Psoas muscle (tissue), 8 donors: Measurements from ENCODE around the gene STARD13. TPM values are rescaled to one million over a fixed set of nuclear protein-coding genes. Genes with fewer than 3 reads are reported as not detected.
A peak's percentile ranks its signal among the peaks of the same experiment; 100 is the strongest.

Experiments
- ATAC-seq, 4 donors: fragments of 200-7000 bp; cut with Tn5 transposase; one replicate each; pipeline ENCODE4 v1.9.1; 2020; ENCODE audit warnings: moderate library complexity in 3 of 4, mild to moderate bottlenecking in 2 of 4
- DNase-seq, 2 donors: peaks; one replicate each; pipeline ENCODE4 v3.0.0-alpha.2; 2020
- H3K27ac ChIP-seq: fragments of 200-600 bp; one replicate; pipeline ENCODE4 v1.8.0; 2022
- H3K27me3 ChIP-seq, 3 donors: fragments of 200-600 bp in 1 of 3; one replicate each; pipeline versions ENCODE4 v1.6.1 to v1.8.0; 2013 to 2022; ENCODE audit warnings: low read length in 2 of 3, mild to moderate bottlenecking in 2 of 3, moderate library complexity in 1 of 3; ENCODE audit not compliant: insufficient read depth in 3 of 3
- H3K36me3 ChIP-seq, 2 donors: fragments of 200-600 bp in 1 of 2; one replicate each; pipeline versions ENCODE4 v1.6.1 to v1.8.0; 2013 to 2022; ENCODE audit warnings: low read depth in 1 of 2, mild to moderate bottlenecking in 1 of 2, moderate library complexity in 1 of 2; ENCODE audit not compliant: insufficient read depth in 1 of 2
- H3K4me1 ChIP-seq: fragments of 200-600 bp; one replicate; pipeline ENCODE4 v1.8.0; 2022
- H3K4me3 ChIP-seq: fragments of 200-600 bp; one replicate; pipeline ENCODE4 v1.8.0; 2022; ENCODE audit warnings: mild to moderate bottlenecking
- H3K9me3 ChIP-seq: fragments of 200-600 bp; one replicate; pipeline ENCODE4 v1.8.0; 2022
- WGBS, 3 donors: extraction: QIAGEN DNeasy Blood & Tissue Kit; methylation state at CpG; one replicate each; pipeline versions ENCODE4 v1.1.6 to v1.1.7; 2013; 5-methylcytosine and 5-hydroxymethylcytosine counted together
- intact Hi-C, 2 donors: fragments of 100-400 bp; cut with DNase I; formaldehyde crosslinking; loops; one replicate each; pipeline versions ENCODE4 v1.11.0 to v1.14.2; 2022
- polyA plus RNA-seq, 3 donors: library from polyadenylated mRNA; stranded (reverse); fragments of 200-250 nt; gene quantifications; one replicate each; pipeline ENCODE4 v1.2.3, GENCODE V29; 2013
- total RNA-seq, 4 donors: library from RNA; stranded (reverse); fragmentation: NEBNext Ultra II Directional in 2 of 4; extraction: Animal tissue kit (Norgen Biotek cat#: 25700) in 2 of 4; gene quantifications; one replicate each; pipeline versions ENCODE4 v1.2.1 to v1.2.4, GENCODE V29; 2021 to 2023
- TF ChIP-seq, protein P1 (sequence below): fragments of 200-600 bp; IDR thresholded peaks from one replicate; pipeline ENCODE4 v1.8.0; 2022; ENCODE audit warnings: antibody characterized with exemption
- donor health status: healthy with polysubstance abuse.
- donor health status: DM: no; HTN: no; CAD: no; lungs with moderate emphysema.
- donor health status: Bipolar disorder and iron deficiency.
- donor health status: healthy.
- donor health status: DM: yes; HTN: yes; CAD: no.
- donor health status: DM: no; HTN: no; CAD: no.
- donor health status: DM: no; HTN: no; CAD: no.
- donor health status: DM: yes; HTN: yes; CAD: no.

The STARD13 gene
- total and polyA plus RNA-seq, 7 donors = 2.3 to 9.2 (median 5.6) TPM

DNA sequence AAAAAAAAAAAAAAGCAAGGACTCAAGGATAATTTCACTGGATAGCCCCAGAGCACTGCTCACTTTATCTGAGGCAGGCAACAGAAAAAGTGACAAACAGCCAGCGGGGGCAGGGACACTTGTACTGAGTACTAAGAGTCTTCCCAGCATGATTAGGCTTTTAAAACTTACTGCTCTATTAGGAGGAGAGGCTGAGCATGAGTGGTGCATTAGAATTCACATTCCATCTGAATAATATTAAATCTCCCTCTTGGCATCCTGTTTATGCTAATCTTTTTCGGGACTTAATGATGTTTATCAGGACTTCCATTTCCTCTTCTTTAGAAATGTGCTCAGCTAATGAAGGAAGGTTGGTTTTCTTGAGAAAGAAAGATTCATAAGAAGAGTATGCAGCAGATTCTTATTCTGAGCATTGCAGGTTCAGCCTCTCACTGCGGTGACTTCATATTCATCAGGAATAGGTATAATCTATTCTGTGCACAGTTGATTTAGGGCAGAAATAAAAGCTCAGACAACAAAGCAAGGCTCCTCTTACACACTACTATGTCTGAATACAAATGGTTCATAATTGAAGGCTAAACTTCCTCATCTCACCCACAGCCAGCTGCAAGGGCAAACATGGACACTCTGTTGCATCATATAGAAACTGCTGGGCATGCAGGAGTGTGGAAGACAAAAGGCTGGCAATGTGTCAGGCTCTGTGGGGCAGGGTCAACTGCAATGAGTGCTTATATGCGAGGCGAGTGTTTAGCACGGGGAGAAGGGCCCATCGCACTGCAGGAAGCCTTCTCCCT is 162.3 kb downstream of the STARD13 start:
- no peak overlapping the region for H3K4me3 ChIP-seq
- intact Hi-C loops = loop anchor here (10.0 kb wide), 2 partner anchors 162 to 422 kb away; partner anchors contain the start of gene STARD13 (in 1 of the 2)
- TF ChIP-seq, protein P1, sequence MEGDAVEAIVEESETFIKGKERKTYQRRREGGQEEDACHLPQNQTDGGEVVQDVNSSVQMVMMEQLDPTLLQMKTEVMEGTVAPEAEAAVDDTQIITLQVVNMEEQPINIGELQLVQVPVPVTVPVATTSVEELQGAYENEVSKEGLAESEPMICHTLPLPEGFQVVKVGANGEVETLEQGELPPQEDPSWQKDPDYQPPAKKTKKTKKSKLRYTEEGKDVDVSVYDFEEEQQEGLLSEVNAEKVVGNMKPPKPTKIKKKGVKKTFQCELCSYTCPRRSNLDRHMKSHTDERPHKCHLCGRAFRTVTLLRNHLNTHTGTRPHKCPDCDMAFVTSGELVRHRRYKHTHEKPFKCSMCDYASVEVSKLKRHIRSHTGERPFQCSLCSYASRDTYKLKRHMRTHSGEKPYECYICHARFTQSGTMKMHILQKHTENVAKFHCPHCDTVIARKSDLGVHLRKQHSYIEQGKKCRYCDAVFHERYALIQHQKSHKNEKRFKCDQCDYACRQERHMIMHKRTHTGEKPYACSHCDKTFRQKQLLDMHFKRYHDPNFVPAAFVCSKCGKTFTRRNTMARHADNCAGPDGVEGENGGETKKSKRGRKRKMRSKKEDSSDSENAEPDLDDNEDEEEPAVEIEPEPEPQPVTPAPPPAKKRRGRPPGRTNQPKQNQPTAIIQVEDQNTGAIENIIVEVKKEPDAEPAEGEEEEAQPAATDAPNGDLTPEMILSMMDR = no peak
- no peak for ATAC-seq
- H3K4me1 ChIP-seq = peaks cover 33% of the 10 kb centered on the region
- peaks cover 0 to 43% of the 10 kb centered on the region in 2 donors for H3K36me3 ChIP-seq
- no peaks in the 10 kb centered on the region for H3K27me3 ChIP-seq
- H3K9me3 ChIP-seq = no peaks in the 10 kb centered on the region
- 77 to 86% (median 84%) methylated on average over 7 of the region's 7 CpGs for WGBS, 3 donors
- DNase-seq = peak in 1 of 2 donors; percentile 62
- H3K27ac ChIP-seq = no peak overlapping the region

DNA sequence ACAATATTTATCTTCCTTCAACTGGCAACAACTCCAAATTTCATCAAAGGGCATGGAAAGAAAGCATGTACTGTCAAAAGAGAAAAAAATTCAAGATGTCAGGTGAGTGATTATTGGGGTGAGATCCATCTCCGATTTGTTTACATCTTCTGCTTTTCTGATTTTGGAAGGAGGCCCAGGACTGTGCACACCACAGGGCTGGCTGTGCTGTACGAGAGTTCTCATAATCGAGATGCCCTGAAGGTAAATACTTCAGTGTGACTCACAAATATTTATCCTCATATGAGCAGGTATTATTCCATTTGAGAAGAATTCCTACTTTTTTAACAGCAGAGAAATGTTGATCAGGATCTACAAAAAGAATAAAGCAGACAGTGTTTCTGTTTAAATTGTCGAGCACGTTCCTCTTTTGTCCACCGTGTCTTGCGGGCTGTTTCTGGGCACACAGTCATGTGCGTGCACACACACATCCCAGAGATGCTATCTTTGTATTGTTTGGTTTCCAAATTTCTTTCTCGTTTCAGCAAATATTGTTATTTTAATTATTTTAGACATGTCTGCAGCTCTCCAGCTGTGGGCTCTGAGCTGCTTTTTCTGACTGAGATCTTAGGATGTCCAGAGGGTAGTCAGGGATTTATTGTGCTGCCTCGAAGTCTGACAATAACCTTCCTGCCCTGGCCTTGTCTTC is 165.6 kb downstream of the STARD13 start:
- Histone ChIP-seq H3K27ac (no peak overlapping the region), H3K27me3 (no peaks in the 10 kb centered on the region), H3K9me3 (no peaks in the 10 kb centered on the region), H3K36me3 (peaks cover 0 to 74% of the 10 kb centered on the region in 2 donors), H3K4me1 (peaks cover 3% of the 10 kb centered on the region), H3K4me3 (no peak overlapping the region)
- DNase-seq = no peak
- intact Hi-C loops = loop anchor here (10.0 kb wide), 2 partner anchors 165 to 425 kb away; partner anchors contain the start of gene STARD13 (in 1 of the 2)
- TF ChIP-seq, protein P1 = no peak
- no peak for ATAC-seq
- WGBS, 3 donors = 78 to 82% (median 81%) methylated on average over 10 of the region's 10 CpGs

DNA sequence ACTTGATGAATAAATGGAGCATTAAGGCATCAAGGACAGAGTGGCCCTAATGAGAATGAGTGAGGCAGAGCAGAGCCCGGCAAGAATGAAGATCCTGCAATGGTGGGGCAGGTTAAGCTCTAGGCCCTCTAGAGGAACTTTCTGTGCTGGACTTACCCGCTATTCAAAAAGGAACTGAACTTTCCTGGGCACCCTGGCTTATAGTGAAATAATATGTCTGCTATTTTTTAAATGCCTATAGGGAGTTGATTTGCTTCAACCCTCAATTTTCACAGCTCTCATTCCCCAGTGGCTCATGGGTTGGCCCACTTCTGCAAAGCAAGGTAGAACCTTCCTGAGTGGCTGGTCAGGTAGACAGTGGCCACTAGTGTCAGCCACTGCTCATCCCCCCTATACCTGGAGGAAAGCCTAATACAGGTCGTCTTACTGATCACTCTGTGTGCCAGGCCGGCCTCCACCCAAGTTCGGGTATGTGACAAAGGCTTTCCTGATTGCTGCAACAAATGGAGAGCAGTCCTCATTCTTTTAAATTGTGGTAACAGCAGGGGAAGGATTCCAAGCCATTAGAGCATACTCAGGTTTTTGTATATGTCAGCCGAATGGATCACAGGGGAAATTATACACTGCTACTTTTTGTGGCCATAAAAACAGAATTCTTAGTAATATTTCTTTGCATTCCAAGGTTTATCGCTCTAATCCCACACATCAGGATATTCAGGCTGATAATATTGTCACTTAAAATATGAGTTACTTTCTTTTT is 166.4 kb downstream of the STARD13 start:
- no peaks in the 10 kb centered on the region for H3K9me3 ChIP-seq
- no peaks in the 10 kb centered on the region for H3K4me1 ChIP-seq
- ATAC-seq (no peak), DNase-seq (no peak)
- H3K36me3 ChIP-seq = peaks cover 0 to 80% of the 10 kb centered on the region in 2 donors
- 79 to 80% (median 80%) methylated on average over 7 of the region's 7 CpGs for WGBS, 3 donors
- H3K27ac ChIP-seq = no peak overlapping the region
- H3K4me3 ChIP-seq = no peak overlapping the region
- no peaks in the 10 kb centered on the region for H3K27me3 ChIP-seq
- TF ChIP-seq, protein P1 = no peak
- intact Hi-C loops = no loop called here

DNA sequence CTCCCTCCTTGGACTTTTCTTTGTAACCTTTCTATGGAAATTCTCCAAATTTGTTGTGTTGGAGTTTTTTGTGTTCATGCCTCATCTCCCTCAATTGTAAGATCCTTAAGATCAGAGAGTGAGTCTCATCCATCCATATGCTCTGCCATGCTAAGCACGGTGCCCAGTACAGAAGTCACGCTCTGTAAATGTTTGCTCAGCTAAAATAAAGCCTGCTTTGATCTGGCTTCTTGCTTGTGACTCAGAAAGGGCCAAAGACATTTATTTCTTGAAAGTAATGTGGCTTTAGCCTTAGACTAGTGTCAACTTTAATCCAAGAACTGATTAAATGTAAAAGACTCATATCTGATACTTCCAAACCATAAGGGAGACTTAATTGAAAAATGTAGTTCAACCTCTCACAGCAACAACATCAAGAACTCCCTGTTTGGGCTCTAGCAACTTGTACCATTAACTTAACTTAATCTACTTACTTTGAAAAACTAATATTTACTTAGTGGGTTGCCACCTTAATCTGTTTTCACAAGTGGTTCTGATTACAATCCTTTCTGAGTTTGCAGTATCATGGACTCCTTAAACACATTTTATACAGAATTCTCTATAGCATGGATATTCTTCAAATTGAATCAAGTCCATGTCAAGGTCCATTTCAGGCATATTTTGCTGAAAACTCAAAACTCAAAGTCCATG is 169.1 kb downstream of the STARD13 start:
- no peaks in the 10 kb centered on the region for H3K4me1 ChIP-seq
- ATAC-seq (no peak), DNase-seq (no peak)
- H3K36me3 ChIP-seq = peaks cover 0 to 89% of the 10 kb centered on the region in 2 donors
- H3K9me3 ChIP-seq = no peaks in the 10 kb centered on the region
- TF ChIP-seq, protein P1 = no peak
- intact Hi-C loops = no loop called here
- no peak overlapping the region for H3K4me3 ChIP-seq
- H3K27ac ChIP-seq = no peak overlapping the region
- WGBS, 3 donors = 94 to 97% (median 96%) methylated on average over 2 of the region's 2 CpGs
- H3K27me3 ChIP-seq = no peaks in the 10 kb centered on the region
